GM11168 (cell line): ENCODE results near the gene ARPC1A.
"Not testable (repeated sequence)": the region's sequence is repeated elsewhere in the genome, so short reads cannot be mapped to it uniquely, and the experiment has no call there.

Experiments used
- in situ Hi-C: fragments of 300-500 bp; cut with MboI; formaldehyde crosslinking; loops from one replicate; pipeline ENCODE4 v1.12.0; 2022; ENCODE audit warnings: low sequenced_read_pairs; ENCODE audit not compliant: unreplicated experiment

ARPC1A gene

DNA sequence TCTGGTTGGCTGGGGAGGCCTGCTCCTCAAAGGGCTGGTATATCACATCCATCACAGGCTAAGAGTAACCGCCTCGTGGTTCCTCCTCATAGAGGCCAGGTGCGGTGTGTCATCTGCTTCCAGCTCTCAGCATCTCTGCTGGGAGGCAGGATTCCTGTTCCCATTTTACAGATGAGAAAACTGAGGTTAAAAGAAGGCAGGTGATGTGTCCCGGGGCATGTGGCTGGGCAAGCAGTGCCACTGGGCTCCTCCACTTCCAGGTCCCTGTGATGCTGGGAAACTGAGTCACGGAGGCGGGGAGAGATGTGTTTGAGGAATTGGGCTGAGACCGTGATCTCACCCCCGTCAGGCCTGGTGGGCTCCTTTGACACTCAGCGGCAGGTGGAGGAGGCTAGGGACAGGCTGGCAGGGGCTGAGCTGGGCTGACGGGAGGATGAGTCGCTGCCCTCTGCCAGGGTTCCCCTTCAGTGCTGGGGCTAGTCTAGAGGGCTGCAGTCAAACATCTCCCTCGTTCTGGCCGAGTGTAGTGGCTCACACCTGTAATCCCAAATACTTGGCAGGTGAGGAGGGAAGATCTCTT lies 58.2 kb downstream of the ARPC1A start:
- in situ Hi-C loops: no loop called here

DNA sequence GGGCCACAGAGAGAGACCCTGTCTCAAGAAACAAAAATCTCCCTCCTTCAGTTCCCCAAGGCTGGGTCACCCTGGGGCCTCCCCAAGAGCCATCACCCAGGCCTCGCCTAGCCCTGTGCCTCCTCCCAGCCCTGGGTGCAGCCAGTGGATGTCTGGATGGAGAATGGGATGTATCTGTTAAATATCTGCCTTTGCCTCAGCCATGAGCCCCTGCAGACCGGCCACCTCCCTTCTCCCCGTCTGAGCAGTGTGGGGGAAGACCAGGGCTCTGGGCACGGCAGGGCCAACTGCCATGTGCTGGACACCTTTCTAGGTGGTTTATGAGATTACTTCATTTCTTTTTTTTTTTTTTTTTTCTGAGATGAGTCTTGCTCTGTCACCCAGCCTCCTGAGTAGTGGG lies 58.8 kb downstream of the ARPC1A start:
- in situ Hi-C loops: no loop called here

DNA sequence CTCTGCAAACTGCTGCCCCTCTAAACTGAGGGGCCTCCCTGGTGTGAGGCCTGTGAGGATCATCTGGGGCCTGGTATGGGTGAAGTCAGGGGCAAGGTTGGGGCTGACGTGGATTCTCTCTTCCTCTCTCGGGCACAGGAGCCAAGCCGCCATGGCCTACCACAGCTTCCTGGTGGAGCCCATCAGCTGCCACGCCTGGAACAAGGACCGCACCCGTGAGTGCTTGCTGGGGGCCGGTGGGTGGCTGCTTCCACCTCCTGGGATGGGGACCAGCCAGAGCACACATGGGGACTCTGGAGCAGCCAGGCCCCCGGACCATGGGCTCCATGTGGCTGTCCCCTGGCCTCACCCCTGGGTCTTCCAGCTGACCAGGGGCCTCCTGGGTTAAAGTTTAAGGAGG lies 59.9 kb downstream of the ARPC1A start:
- in situ Hi-C loops: no loop called here

DNA sequence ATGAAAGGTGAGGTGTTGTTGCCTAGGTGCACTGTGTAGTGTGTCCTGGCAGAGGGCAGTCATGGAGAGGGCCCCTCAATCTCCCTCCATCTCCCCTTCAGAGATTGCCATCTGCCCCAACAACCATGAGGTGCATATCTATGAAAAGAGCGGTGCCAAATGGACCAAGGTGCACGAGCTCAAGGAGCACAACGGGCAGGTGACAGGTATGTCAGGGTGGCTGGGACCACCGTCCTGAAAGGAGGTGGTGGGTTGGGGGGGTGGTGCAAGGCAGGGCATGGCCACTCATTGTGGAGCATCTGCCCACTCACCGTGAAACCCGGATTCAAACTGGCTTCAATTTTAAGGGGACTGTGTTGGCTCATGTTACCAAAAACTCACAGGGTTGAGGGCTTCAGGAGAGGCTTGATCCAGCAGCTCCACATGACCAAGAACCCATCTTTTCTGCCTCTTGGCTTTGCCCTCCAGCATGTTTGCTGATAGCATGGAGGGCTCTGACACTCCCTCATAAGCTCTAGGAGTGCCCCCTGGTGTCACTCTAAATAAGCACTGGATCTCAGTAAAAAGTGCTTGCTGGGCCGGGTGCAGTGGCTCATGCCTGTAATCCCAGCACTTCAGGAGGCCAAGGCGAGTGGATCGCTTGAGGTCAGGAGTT lies 61.0 kb downstream of the ARPC1A start:
- in situ Hi-C loops: no loop called here

DNA sequence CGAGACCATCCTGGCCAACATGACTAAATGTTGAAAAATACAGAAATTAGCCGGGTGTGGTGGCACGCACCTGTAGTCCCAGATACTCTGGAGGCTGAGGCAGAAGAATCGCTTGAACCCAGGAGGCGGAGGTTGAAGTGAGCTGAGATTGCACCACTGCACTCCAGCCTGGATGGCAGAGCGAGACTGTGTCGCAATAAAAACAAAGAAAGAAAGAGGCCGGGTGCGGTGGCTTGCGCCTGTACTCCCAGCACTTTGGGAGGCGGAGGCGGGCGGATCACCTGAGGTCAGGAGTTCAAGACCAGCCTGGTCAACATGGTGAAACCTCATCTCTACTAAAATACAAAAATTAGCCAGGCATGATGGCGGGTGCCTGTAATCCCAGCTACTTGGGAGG lies 61.5 kb downstream of the ARPC1A start:
- in situ Hi-C loops: not testable (repeated sequence)

DNA sequence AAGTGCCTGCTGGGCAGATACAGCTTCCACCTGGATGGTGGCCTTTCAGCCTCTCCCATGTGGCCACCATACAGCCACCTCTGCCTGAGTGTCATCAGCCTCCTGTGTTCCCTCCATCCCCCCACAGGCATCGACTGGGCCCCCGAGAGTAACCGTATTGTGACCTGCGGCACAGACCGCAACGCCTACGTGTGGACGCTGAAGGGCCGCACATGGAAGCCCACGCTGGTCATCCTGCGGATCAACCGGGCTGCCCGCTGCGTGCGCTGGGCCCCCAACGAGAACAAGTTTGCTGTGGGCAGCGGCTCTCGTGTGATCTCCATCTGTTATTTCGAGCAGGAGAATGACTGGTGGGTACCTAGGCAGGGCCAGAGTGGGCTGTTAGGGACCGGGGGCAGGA lies 62.2 kb downstream of the ARPC1A start:
- in situ Hi-C loops: no loop called here

DNA sequence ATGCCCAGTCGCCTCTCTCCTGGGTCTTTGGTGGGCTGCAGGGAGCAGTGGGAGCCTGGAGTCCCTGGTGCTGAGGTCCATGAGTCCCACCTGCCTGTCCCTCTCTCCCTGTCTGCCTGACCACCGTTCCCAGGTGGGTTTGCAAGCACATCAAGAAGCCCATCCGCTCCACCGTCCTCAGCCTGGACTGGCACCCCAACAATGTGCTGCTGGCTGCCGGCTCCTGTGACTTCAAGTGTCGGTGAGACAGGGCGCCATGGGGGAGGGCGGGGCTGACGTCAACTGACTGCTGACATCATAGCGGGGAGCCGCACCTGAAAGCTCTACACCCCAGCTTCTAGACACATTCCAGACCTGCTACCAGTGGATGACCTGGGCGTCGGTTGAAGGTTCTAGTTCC lies 64.1 kb downstream of the ARPC1A start:
- in situ Hi-C loops: no loop called here

DNA sequence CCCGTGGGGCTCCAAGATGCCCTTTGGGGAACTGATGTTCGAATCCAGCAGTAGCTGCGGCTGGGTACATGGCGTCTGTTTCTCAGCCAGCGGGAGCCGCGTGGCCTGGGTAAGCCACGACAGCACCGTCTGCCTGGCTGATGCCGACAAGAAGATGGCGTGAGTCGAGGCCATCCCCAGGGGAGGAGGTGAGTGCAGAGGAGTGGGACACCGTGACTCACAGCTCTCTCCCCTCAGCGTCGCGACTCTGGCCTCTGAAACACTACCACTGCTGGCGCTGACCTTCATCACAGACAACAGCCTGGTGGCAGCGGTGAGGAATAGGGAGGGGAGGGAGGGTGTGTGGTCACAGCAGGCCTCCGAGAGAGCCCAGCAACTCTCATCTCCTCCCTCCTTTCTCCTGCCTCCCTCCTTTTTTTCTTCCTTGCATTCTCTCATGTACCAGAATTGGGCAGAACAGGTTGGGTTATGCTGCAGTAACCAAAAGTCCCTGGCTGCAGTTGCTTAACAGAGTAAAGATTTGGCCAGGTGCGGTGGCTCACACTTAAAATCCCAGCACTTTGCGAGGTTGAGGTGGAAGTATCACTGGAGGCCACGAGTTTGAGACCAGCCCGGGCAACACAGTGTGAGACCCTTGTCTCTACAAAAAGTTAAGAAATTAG lies 65.4 kb downstream of the ARPC1A start:
- in situ Hi-C loops: no loop called here

DNA sequence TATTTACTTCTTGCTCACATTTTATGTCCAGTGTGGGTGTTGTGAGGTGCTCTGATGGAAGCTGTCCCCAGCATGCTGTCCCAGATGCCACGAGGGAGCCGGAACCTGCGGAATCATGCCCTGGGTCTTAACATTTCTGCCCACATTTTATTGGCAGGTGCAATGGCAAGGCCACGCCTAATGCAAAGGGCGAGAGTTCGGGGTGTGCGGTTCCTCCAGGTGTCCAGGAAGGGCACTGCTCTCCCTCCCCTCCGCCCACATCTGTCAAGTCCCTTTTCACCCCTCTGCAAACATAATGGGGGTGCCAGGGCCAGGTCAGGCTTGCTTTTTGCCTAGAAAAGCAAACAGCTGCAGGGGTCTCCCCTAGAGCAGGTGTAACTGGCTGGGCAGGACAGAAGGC lies 66.3 kb downstream of the ARPC1A start:
- in situ Hi-C loops: no loop called here

DNA sequence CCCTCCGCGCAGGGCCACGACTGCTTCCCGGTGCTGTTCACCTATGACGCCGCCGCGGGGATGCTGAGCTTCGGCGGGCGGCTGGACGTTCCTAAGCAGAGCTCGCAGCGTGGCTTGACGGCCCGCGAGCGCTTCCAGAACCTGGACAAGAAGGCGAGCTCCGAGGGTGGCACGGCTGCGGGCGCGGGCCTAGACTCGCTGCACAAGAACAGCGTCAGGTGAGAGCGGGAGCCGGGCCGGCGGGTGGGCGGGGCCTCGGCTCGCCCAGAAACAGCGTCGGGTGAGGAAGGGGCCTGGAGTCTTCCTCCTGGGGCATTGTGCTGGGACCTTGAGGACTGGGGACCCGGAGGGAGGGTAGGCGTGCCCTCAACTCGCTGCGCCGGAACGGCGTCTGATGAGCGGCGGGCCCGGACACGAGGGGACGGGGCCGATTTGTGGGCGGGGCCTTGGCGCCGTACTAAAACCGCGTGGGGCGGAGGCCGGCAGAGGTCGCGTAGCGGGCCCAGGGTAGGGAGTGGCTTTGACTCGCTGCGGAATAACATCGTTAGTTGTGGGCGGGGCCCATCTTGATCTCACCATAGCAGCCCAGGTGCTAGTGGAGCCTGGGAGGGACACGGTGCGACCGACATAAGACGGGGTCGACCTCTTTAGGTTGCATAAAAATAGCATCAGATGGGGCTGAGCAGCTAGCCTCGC lies 67.1 kb downstream of the ARPC1A start:
- in situ Hi-C loops: no loop called here

DNA sequence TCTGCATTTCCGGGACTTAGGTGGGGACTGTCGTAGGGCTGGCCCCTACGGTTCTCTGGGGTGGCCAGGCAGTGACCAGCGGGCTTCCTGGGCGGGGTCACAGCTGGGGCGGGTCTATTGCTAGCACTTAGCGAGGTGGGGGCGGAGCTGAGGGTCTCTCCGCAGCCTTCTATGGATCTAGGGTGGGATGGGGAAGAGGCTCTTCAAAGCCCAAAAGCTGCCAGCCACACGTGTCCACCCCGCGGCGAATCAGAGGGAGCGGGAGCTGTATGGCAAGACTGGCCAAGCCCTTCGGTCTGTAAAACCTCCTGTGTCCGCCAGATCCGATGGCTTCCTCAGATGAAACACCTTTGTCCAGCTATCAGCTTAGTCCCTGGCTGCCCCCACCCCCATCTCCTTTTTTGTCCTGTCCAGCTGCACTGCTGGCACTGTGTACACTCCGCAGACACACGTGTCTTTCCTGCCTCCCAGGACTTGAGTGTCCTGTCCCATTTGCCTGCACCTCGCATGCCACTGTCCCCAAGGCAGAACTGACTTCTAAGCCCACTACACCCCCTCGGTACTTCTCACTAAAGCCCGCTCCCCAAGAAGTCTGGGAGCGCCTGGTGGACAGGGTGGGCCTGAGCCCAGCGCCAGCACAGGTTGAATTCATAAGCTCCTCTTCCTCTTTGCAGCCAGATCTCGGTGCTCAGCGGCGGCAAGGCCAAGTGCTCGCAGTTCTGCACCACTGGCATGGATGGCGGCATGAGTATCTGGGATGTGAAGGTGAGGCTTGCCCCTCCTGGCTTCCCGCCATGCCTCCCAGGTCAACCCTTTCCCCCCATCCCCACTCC lies 67.9 kb downstream of the ARPC1A start:
- in situ Hi-C loops: no loop called here

DNA sequence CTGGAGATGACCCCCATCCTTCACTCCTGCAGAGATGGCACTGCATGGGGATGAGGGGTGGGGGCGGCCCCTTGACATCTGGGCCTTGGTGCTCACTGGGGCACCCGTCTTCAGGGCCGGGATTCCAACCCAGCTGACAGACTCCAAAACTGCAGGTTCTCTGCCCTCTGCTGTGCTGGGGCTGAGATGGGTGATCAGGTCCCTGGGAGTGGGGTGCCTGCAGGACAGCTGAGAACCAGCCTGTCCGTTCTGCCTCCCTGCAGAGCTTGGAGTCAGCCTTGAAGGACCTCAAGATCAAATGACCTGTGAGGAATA lies 68.4 kb downstream of the ARPC1A start:
- in situ Hi-C loops: no loop called here

DNA sequence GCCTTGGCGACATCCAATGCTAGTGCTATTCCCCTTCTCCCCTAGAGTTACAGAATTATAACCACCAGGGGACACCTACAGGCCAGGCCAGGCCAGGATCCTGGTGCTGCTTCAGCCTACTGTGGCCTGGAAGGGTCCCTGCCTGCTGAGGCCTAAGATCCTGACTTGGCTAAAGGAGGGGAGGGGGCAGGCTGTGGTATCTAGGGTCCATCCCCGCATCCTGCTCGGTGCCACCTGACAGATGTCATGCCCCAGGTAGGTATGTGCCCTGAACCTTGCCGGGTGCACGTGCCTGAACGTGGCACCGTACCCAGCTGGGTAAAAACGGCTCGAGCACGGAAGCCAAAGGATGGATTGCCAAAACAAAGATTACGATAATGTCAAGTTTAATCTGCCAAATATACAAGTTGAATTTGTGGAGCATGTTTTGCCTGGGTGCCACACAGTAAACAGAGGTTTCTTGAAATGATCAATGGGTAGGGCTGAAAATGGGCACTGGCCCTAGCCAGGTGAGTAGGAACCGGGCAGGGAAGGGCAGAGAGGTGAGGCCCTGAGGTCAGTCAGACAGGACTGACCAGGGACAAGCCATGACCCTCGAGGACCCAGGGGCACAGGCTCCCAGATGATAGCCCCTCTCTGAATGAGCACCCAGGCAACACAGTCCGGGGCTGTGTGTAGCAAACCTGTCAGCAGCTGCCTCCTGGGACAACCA lies 70.1 kb downstream of the ARPC1A start:
- in situ Hi-C loops: no loop called here

DNA sequence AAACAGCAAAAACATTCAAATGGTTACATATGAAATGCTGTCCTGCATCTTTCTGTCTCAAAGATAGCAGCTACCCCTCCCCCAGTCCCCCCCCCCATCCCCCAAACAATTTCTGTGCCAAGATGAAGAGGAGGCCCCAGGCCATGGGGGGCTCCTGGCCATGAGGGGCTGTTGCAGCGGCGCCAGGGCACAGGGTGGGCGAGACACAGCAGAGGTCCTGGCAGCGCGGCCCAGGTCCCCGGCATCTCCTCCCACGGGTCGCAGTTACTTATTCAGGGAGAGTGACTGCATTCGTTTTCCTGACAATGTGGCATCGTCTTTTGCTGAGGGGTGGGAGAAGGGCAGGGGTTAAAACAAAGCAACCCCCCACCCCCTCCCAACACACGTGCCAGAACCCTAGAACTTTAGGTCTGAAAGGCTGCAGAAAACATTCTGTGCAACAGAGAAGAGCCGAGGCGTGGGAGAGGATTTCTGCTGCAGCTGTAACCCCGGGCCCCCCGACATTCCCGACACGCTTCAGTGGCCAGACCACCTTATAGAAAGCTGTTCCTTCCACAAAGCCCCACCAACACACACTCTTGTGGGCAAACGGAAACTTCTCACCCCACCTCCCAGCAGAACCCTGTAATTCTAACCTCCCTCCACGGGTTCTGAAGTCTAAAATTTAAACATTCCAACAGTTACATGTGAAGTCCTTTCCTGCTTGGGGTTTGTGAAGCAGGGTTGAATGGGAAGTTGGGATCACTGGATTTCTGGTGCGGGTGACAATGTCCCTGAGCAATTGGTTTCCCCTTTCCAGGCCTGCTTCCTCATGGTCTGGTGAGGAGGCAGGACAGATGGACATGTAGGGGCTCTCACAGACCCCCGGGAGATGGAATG lies 71.0 kb downstream of the ARPC1A start:
- in situ Hi-C loops: no loop called here

DNA sequence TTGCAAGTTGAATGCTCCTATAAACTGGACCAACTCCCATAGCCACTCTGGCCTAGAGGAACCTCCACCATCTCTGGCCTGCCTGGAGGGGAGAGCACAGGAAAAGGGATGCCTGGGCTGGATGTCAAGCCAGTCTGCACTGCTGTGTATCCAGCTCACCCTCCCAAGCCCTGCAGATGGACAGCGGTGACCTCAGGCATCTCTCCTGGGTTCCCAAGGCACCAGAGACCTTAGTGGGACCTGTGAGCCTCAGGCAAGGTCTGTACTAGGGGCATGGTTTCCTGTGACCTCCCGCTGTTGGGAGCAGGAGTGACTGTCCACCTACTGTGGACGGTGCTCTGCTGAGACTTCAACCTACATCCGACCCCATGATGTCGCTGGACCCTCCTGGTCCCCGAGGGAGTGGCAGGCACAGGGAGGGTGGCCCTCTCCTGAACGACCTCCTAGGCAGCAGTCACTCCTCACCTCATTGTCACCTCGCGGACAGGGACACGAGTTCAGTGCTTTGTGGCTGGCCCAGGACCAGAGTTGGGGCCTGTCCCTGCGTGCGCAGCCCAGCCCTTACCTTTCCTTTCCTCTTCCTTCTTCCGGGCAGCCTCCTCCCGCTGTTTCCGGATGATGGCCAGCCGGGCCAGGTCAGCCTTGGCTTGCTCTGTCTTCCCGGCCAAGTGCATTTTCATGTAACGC lies 71.7 kb downstream of the ARPC1A start:
- in situ Hi-C loops: no loop called here

DNA sequence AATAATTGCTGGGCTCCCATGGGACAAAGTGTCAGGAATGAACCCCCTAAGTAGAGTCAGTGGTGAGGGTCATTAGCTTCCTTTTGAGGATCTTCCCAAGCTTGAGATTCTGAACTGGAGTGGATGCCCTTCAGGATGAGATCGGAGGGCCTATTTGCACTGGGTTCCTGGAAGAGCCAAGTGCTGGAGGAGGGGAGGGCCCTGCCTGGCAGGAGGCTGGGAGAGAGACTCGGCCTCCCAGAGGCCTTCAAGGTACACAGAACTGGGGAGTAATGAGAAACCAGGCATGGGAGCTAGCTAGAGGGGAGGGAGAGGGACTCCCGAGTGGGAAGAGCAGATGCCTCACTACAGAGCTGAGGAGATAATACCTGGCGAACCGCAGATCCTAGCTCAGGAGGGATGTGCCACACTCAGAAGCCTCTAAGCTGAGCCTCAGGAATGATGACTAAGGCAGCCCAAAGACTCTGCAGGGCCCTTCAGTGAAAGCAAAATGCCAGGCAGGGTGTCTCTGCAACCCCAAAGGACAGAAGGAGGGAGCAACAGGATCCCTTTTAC lies 73.3 kb downstream of the ARPC1A start:
- in situ Hi-C loops: no loop called here

DNA sequence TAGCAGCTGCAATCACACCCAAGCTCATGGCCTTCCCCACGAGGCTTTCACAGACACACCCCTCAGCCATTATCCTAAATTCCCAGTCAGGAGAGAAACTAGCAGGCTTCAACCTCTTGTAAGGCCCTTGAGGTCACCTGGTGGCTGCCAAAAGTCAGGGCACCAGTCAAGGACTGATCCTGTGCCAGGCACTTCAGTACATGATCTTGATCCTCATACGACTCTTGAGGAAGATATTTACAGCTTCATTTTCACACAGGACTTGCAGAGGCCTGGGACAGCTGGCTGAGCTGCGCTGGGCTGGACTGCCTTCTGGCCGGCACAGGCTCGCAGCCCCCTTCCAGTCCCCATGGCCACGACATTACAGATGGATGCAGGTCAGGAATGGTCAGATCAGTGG lies 73.9 kb downstream of the ARPC1A start:
- in situ Hi-C loops: no loop called here

DNA sequence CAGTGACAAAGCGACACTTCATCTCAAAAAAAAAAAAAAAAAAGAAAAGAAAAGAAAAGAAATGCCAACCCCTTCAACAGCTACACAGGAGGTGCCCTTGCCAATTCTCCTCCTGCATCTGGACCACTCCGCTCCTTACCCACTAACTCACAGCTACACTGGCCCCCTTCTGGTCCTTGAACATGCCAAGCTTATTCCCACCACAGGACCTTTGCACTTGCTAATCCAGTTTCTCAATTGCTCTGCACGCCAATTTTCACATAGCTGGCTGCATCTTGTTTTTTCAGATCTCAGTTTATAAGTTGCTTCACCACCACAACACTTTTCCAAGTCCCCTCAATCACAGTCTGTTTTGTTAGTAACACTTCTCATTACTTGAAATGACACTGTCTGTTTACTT lies 77.2 kb downstream of the ARPC1A start:
- in situ Hi-C loops: no loop called here
